RPMI8226 (cell line): ENCODE results near the gene SHROOM4.

Source experiments
- DNase-seq: peaks from one replicate; pipeline ENCODE4 v3.0.0-alpha.2; 2015

Gene SHROOM4

GRCh38 chrX:50700921-50701320 lies 113.1 kb downstream of the SHROOM4 start:
- no peak for DNase-seq

GRCh38 chrX:50698944-50699343 lies 115.0 kb downstream of the SHROOM4 start:
- no peak for DNase-seq

DNA sequence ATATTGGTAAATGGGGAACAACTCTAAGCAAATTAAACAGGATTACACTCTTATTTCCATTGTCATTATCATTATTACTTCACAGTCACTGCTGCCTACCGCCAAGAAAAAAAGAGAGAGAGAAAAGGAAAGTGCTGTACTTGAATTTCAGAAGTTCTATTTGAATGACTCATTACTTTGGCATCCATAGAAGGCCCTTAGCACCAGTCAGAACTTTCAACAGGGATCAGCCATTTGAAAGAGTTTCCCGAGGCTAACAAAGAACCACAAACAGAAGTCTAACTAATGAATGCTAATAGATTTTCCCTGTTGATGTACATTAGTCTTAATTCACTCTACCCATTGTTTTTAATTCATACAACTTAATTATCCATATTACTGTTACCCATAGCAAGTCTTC lies 116.3 kb downstream of the SHROOM4 start:
- DNase-seq: no peak

DNA sequence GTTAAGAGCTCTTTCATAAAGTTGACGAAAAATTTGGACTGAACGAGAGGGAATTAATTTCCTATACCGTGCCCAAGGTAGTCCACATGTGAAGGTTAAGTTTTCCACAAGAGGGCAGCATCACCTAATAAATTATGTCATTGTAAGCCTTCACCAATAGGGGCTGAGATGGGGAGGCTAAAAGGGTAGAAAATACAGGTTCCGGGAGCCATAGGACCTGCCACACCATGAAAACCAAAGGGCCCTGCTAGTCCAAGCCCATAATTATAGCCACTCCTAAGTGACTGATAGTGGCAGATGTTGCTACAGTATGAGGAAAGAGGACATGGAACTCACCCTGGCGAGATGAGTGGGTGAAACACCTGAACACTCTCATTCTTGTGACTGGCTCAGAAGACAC lies 122.2 kb downstream of the SHROOM4 start:
- peak; percentile 57 for DNase-seq

GRCh38 chrX:50684871-50685270 lies 129.1 kb downstream of the SHROOM4 start:
- DNase-seq: no peak

DNA sequence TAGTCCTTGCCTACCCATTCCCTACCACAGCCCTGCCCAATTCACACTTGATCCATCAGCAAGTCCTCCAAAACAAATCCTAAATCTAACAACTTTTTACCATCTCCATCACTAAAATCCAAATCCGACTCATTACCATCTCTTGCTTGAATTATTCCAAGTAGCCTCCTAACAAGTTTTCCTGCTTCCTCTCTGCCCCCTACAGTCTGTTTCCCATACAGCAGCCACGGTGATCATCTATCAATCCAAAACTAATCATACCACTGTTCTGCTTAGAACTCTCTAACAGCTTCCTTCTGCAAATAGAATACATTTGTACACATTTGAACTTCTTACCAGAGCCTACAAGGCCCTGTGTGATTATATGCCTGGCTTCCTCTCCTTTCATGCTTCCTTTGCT lies 133.0 kb downstream of the SHROOM4 start:
- DNase-seq: no peak

GRCh38 chrX:50677789-50678188 lies 136.2 kb downstream of the SHROOM4 start:
- DNase-seq: no peak

DNA sequence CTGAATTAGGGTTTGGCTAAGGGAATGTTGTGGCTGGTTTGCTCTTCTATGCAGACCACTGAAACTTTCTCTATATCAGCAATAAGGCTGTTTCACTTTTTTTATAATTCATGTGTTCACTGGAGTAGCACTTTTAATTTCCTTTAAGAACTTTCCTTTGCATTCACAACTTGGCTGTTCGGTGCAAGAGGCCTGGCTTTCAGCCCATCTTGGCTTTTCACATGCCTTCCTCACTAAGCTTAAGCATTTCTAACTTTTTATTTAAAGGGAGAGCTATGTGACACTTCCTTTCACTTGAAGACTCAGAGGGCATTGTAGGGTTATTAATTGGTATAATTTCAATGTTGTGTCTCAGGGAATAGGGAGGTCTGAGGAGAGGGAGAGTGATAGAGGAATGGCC lies 142.3 kb downstream of the SHROOM4 start:
- no peak for DNase-seq

GRCh38 chrX:50668860-50669259 lies 145.1 kb downstream of the SHROOM4 start:
- no peak for DNase-seq

DNA sequence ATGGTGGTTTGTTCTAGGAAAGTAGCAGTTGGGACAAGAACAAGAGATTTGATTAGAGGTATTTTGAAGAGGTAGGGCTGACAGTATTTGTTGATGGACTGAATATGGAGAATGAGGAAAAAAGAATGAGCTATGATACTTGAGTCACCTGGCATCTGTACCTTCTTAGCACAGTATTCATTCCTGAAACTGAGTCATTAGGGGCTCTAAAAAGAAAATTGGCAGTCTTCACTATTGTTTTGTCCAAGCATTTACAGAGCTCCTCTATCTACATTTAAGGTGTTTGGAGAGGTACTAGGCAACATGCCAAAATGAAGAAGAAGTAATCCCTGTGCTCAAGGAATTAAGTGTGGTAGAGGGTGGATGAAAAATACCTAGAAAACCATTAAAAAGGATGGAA lies 165.8 kb downstream of the SHROOM4 start:
- DNase-seq: no peak

- no peak for DNase-seq
Observed at GRCh38 chrX:50644496-50644895, 169.5 kb downstream of the SHROOM4 start.

DNA sequence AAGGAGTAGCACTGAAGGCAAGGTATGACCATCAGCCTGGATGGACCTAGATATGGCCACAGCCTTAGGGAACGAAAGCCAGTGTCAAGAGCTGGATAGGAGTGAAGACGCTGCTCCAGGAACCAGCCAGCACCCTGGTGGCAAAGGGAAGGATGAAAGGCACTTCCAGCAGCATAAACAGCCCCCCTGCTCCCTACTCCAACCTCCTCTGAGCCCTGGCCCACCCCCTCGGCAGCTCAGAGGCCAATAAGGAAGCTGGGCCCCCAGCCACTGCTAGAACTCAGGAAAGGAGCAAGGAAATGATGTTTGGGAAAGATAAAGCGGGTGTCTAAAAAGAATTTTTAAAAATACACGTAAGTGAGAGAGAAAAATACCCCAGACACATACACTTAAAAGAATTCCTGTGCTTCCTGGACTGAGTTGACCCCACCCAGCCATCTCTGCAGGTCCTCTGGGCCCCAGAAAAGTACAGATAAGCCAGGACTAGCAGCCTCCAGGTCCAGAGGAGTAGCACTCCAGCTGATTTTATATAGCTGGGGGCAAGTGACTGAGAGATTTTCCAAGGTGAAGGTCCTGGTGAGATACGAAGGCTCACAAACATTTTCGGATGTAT lies 170.4 kb downstream of the SHROOM4 start:
- no peak for DNase-seq

DNA sequence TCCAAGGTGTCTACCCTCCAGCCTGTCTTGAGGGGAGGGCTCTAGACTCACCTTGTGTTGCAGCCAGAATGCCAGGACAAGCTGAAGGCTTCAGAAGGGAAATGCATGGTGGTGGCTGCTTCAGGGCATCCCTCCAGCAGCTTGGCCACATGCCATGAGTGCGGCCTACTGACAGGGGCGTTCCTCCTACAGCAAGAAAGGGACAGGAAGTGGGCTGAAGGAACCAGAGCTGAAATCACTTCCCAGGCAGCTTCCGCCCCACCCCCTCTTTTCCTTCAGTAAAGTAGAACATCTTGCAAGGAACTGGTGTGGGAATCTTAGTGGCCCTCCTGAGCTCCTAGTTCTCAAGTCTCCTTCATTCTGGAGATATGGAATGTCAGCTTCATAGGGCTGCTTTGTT lies 175.9 kb downstream of the SHROOM4 start:
- no peak for DNase-seq

GRCh38 chrX:50635817-50636365 lies 178.1 kb downstream of the SHROOM4 start:
- no peak for DNase-seq

GRCh38 chrX:50635162-50635561 lies 178.8 kb downstream of the SHROOM4 start:
- no peak for DNase-seq

DNA sequence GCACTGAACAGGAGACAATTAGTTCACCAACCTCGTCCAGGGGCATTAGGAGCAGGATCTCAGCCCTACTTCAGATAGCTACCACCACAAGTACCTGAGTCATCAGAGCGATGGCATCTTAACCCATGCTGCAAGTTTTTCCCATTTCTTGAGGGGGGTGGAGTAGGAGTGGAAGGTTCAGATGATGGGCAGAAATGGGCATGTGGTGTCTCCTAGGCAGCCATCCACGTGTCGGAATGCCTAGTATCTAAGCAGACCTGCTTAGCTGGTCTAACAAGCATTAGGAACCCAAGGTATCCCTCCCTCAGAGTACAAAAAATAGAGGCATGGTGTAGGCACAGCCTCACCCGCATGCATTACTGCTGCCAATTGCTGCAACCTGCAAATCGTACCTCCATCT lies 184.2 kb downstream of the SHROOM4 start:
- DNase-seq: no peak

DNA sequence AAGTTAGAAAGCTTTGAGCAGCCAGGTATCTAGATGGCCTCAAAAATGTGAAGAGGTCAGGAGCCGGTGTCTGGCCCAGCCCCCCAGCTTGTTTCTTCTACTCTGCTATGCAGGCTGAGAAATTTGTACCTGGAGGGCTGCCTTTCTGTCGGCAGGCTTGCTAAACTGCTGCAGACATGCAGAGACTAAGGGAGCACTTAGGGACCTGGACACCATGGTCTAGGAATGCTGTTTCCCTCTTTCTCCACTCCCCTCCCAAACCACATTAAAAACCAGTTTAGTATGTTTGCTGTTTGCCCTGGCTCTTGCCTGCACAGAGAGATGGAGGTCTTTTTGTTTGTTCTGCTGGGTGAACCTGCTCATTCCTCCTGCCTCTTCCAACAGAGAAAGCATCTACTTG lies 186.3 kb downstream of the SHROOM4 start:
- no peak for DNase-seq

- DNase-seq: no peak
Observed at GRCh38 chrX:50626432-50626831, 187.6 kb downstream of the SHROOM4 start.

- no peak for DNase-seq
Observed at GRCh38 chrX:50622751-50623150, 191.2 kb downstream of the SHROOM4 start.

DNA sequence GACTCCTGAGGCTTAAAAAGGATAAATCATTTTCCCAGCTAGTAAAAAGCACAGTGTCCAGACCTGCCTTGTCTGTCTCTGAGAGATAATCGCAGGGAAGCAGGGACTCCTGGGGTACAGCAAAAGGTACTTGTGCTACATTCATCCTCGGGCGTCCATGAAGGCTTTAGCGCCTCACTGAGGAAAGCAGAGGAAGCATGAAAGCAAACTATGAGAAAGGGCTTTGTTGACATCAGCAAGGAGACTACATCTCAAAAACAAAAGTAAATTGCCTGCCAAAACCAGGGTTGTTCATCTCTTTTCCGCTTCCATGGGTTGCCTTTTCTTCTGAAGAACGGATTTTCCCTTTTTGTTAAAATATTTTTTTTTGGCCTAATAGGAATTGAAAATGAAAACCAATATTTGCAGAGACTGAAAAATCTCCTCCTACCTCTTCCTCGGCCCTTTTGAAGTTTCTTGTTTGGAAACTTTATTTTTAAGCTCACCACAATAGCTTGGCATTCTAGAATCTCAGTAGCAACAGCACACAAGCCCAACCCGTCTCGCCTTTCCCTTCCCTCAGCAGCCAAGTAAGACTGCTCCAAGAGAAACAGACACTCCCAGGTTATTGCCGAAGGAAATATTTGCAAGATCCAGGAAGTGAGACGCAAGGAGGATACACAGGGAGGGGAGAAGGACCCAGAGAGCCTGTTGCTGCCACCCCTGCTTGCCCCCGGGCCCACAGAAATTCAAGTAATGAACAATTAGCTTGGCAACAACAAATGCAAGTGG lies 195.0 kb downstream of the SHROOM4 start:
- no peak for DNase-seq

DNA sequence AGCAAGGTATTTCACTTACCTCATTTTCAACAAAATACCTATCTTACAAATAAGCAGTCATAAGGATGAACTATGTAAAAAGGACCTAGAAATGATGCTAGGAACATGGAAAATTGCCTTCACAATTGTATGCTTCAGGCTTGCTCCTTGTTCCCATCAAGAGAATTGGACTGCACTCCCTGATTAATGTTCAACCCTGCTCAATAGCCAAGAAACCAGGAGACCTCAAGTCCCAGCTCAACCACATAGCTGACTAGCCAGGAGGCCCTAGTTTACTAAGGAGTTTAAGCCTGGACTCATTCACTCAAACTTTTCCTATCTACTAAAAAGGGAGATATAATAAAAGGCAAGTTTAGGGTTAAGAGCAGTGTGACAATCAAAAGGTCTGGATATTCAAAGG lies 196.8 kb downstream of the SHROOM4 start:
- DNase-seq: no peak

DNA sequence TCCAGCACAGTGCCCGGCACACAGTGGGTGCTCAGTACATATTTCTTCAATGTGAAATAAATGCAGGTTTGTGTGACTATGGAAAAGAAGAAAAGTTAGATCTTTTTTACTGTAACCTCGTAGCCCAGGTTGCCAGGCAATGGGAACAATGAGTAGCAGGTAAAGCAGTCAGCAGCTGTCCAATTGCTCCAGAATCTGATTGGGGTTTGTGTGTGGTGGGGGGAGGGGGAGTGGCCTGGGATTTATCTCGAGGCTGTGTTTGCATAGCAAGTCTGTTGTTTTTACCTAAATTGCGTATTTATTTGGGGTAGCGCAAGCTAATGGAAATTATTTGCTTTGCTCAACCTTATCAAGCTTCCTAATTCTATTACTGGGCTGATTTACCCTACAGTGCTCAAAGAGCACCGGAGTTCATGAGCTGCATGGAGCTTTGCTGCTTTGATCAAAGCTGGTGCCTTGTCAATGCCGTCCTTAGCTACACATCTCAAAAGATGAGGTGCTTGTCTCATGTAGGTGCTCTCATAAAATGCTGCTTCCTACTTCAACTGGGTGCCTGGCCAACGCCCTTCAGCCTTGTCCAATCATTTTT lies 198.3 kb downstream of the SHROOM4 start:
- no peak for DNase-seq

- no peak for DNase-seq
Observed at GRCh38 chrX:50614460-50614859, 199.5 kb downstream of the SHROOM4 start.

DNA sequence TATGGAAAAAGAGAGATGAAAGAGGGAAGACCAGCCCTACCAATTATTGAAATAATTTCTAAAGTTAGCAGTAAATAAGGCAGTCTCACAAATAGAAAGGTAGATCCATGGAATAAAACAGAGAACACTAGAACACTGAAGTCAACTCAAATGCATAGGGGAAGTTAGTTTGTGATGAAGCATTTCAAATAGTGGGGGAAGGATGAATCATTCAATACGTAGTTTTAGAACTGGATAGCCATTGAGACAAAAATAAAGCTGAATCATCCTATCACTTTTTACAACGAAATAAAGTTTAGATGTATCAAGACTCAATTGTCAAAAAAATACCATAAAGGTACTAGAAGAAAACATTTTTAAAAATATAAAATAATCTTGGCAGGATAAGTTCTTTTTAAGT lies 200.1 kb downstream of the SHROOM4 start:
- no peak for DNase-seq
